Muscle of leg (tissue), 11 donors: ENCODE data around the gene USP24. TPM values are rescaled to one million over a fixed set of nuclear protein-coding genes. Genes with fewer than 3 reads are reported as not detected.
A peak's percentile ranks its signal among the peaks of the same experiment; 100 is the strongest.

Experiments used
- DNase-seq: peaks from one replicate; pipeline ENCODE4 v3.0.0; 2013
- H3K27ac ChIP-seq: one replicate; pipeline ENCODE4 v1.5.1; 2013; ENCODE audit warnings: mild to moderate bottlenecking, low read length, control low read depth
- H3K27me3 ChIP-seq: one replicate; pipeline ENCODE4 v1.6.1; 2013; ENCODE audit warnings: low read length; ENCODE audit not compliant: control insufficient read depth, insufficient read depth
- H3K36me3 ChIP-seq: one replicate; pipeline ENCODE4 v1.6.1; 2013; ENCODE audit warnings: low read length; ENCODE audit not compliant: control insufficient read depth, insufficient read depth
- H3K4me1 ChIP-seq: one replicate; pipeline ENCODE4 v1.6.1; 2013; ENCODE audit warnings: low read length; ENCODE audit not compliant: control insufficient read depth, insufficient read depth
- H3K4me3 ChIP-seq: one replicate; pipeline ENCODE4 v1.5.1; 2013; ENCODE audit warnings: low read length, control low read depth
- H3K9me3 ChIP-seq: replicated peaks from 2 replicates; pipeline ENCODE4 v1.6.1; 2013; ENCODE audit warnings: low read depth, low read length; ENCODE audit not compliant: control insufficient read depth
- WGBS: methylation state at CpG from one replicate; pipeline ENCODE4 v1.1.5; 2013; ENCODE audit warnings: missing lambda C conversion rate; ENCODE audit not compliant: insufficient coverage; 5-methylcytosine and 5-hydroxymethylcytosine counted together
- polyA plus RNA-seq, 8 donors: library from polyadenylated mRNA; unstranded; fragments of 120-200 nt; gene quantifications; one replicate each; pipeline versions ENCODE4 v1.2.1 to v1.2.3, GENCODE V29; 2013; ENCODE audit warnings: inconsistent platforms in 1 of 8, low replicate concordance in 1 of 8; ENCODE audit not compliant: insufficient read length in 8 of 8, insufficient read depth in 1 of 8
- total RNA-seq: library from RNA; stranded (reverse); fragments of 120-200 nt; gene quantifications from one replicate; pipeline ENCODE4 v1.2.4, GENCODE V29; 2013

The USP24 gene
- total and polyA plus RNA-seq, 9 donors = 31.0 to 54.1 (median 36.3) TPM

- no peak overlapping the region for H3K4me3 ChIP-seq
- H3K27me3 ChIP-seq = no peaks in the 10 kb centered on the region
- H3K27ac ChIP-seq = no peak overlapping the region
- peak; percentile 56 for DNase-seq
- H3K9me3 ChIP-seq = no peaks in the 10 kb centered on the region
- H3K4me1 ChIP-seq = peaks cover 76% of the 10 kb centered on the region
- peaks cover 43% of the 10 kb centered on the region for H3K36me3 ChIP-seq
- 82% methylated on average over 12 of the region's 17 CpGs for WGBS
Measured at GRCh38 chr1:55067022-55067778, 148.0 kb downstream of the USP24 start.

- no peaks in the 10 kb centered on the region for H3K27me3 ChIP-seq
- H3K4me1 ChIP-seq = peaks cover 78% of the 10 kb centered on the region
- no peaks in the 10 kb centered on the region for H3K9me3 ChIP-seq
- peak overlapping the region; percentile 49 for H3K27ac ChIP-seq
- H3K4me3 ChIP-seq = no peak overlapping the region
- peaks cover 30% of the 10 kb centered on the region for H3K36me3 ChIP-seq
- 67% methylated on average over 3 of the region's 4 CpGs for WGBS
- DNase-seq = peak; percentile 44
Measured at GRCh38 chr1:55065648-55066047, 149.5 kb downstream of the USP24 start.

DNA sequence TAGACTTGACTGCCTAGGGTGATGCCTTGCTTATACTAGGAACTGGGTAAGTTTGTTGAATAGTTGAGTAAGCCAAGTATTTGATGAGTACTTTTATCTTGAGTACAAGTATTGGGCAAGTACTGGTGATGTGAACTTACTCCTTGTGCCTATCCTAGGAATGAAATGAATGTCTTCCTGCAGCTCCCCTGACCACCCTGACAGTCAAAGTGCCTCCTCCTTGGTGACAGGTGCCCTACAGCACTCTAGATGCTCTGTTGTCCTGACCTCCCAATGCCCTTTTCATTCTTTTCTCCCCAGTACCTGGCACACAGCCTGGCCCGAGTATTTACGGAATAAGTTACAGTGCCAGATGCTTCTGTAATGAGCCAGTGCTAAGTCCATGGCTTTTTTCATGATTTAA lies 150.3 kb downstream of the USP24 start:
- H3K27ac ChIP-seq = peak overlapping the region; percentile 52
- peaks cover 72% of the 10 kb centered on the region for H3K4me1 ChIP-seq
- no peaks in the 10 kb centered on the region for H3K27me3 ChIP-seq
- peak; percentile 74 for DNase-seq
- no peak overlapping the region for H3K4me3 ChIP-seq
- peaks cover 23% of the 10 kb centered on the region for H3K36me3 ChIP-seq
- WGBS = 55% methylated on average over 2 of the region's 2 CpGs
- no peaks in the 10 kb centered on the region for H3K9me3 ChIP-seq

DNA sequence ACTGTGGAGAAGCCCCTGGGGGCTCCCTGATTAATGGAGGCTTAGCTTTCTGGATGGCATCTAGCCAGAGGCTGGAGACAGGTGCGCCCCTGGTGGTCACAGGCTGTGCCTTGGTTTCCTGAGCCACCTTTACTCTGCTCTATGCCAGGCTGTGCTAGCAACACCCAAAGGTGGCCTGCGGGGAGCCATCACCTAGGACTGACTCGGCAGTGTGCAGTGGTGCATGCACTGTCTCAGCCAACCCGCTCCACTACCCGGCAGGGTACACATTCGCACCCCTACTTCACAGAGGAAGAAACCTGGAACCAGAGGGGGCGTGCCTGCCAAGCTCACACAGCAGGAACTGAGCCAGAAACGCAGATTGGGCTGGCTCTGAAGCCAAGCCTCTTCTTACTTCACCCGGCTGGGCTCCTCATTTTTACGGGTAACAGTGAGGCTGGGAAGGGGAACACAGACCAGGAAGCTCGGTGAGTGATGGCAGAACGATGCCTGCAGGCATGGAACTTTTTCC lies 151.0 kb downstream of the USP24 start:
- DNase-seq = no peak
- peaks cover 18% of the 10 kb centered on the region for H3K36me3 ChIP-seq
- WGBS = 54% methylated on average over 8 of the region's 12 CpGs
- peak overlapping the region; percentile 75 for H3K27ac ChIP-seq
- no peaks in the 10 kb centered on the region for H3K27me3 ChIP-seq
- H3K4me3 ChIP-seq = no peak overlapping the region
- peaks cover 65% of the 10 kb centered on the region for H3K4me1 ChIP-seq
- no peaks in the 10 kb centered on the region for H3K9me3 ChIP-seq

GRCh38 chr1:55063577-55063942 lies 151.6 kb downstream of the USP24 start:
- Histone ChIP-seq H3K9me3 (no peaks in the 10 kb centered on the region), H3K27ac (peak overlapping the region; percentile 75), H3K4me3 (no peak overlapping the region), H3K36me3 (peaks cover 14% of the 10 kb centered on the region), H3K4me1 (peaks cover 61% of the 10 kb centered on the region), H3K27me3 (no peaks in the 10 kb centered on the region)
- DNase-seq = no peak
- 91% methylated on average over 8 of the region's 9 CpGs for WGBS

GRCh38 chr1:55062801-55063576 lies 152.2 kb downstream of the USP24 start:
- Histone ChIP-seq H3K27me3 (no peaks in the 10 kb centered on the region), H3K36me3 (peaks cover 14% of the 10 kb centered on the region), H3K4me3 (no peak overlapping the region), H3K27ac (peak overlapping the region; percentile 77), H3K9me3 (no peaks in the 10 kb centered on the region), H3K4me1 (peaks cover 61% of the 10 kb centered on the region)
- 69% methylated on average over 26 of the region's 29 CpGs for WGBS
- peak; percentile 69 for DNase-seq

DNA sequence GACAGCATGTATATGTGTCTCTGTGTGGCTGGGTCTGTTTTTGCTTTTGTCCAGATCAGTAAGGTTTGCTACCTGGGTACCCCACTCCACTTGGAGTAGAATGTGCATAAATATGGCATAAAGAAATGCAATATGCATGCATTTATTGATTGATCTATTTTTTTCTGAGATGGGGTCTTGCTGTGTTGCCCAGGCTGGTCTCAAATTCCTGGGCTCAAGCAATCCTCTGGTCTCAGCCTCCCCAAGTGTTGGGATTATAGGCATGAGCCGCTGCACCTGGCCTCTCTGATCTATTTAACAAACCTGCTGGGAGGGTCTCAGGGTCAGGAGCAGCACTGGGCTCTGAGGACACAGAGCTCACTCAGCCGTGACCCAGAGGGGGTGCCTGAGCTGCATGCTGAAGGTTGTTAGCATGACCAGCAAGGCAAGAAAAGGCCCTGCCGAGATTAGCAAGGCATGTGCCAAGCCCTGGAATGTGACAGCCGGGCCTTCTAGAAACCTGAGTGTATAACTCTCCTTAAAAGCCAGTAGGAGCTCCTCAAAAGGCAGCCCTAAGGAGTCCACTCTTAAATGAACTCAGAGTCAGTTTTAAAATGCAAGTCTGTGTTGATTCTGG lies 153.3 kb downstream of the USP24 start:
- 64% methylated on average over 4 of the region's 4 CpGs for WGBS
- Histone ChIP-seq H3K9me3 (no peaks in the 10 kb centered on the region), H3K27me3 (no peaks in the 10 kb centered on the region), H3K36me3 (peaks cover 10% of the 10 kb centered on the region), H3K27ac (peak overlapping the region; percentile 77), H3K4me3 (no peak overlapping the region), H3K4me1 (peaks cover 57% of the 10 kb centered on the region)
- peak; percentile 49 for DNase-seq

DNA sequence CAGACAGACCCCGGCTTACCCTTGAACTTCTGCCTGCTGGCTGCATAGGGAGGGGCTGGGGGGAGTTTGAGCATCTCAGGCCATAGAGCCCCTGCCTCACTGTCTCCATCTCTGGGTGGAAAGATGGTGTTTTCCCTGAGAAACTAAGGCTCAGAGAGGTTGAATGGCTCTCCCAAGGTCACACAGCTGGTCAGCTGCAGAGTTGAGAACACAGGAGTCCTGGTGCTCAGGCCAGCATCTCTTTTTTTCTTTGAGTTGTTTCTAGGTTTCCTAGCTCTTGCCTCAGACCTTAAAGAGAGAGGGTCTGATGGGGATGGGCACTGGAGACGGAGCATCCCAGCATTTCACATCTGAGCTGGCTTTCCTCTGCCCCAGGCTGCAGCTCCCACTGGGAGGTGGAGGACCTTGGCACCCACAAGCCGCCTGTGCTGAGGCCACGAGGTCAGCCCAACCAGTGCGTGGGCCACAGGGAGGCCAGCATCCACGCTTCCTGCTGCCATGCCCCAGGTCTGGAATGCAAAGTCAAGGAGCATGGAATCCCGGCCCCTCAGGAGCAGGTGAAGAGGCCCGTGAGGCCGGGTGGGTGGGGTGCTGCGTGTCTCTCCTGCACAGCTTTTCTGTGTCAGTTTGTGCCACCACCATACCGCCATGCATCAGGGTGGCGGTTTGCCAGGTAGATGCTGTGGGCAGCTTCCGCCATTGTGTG lies 154.0 kb downstream of the USP24 start:
- H3K27me3 ChIP-seq = no peaks in the 10 kb centered on the region
- H3K4me3 ChIP-seq = no peak overlapping the region
- H3K9me3 ChIP-seq = no peaks in the 10 kb centered on the region
- WGBS = 77% methylated on average over 9 of the region's 13 CpGs
- peaks cover 56% of the 10 kb centered on the region for H3K4me1 ChIP-seq
- H3K36me3 ChIP-seq = peaks cover 4% of the 10 kb centered on the region
- no peak for DNase-seq
- peak overlapping the region; percentile 43 for H3K27ac ChIP-seq

GRCh38 chr1:55060133-55060999 lies 154.8 kb downstream of the USP24 start:
- Histone ChIP-seq H3K9me3 (no peaks in the 10 kb centered on the region), H3K36me3 (peaks cover 4% of the 10 kb centered on the region), H3K27me3 (no peaks in the 10 kb centered on the region), H3K27ac (no peak overlapping the region), H3K4me3 (no peak overlapping the region), H3K4me1 (peaks cover 55% of the 10 kb centered on the region)
- WGBS = 87% methylated on average over 11 of the region's 14 CpGs
- no peak for DNase-seq
